ENCODE data around the gene SFI1.

DNA sequence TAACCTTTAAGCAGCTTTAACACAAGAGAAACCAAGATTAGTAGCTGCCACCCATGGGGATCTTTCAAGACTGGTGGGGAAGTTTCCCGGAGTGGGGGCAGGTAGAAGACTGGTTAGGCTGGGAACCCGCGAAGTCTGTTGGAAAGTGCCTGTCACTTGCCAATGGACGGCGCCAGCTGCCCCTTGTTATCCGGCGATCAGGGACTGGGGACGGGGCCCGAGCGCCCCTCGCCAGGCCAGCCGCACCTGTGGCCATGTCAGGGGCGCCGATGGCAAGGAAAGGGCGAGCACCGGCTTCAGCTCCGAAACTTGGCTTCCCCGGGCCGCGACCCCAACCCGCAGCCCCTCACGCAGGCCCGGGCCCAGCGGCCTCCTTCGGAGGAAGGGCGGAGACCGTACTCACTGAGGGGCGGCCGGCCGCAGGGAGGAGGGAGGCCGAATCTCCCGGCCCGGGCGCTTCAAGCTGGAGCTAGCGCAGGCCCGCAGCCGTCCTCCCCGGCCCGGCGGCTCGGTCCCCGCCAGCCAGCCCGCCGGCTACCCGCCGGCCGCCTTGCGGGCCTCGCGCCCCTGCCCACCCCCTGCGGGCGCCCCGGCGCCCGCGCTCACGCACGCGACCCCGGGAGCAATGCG lies 7.2 kb upstream of the SFI1 start:
- TF ChIP-seq EZH2phosphoT487 (IDR thresholded peaks at IDR 0.05; ENCODE audit: borderline replicate concordance): no peak
- TF ChIP-seq, protein P1, sequence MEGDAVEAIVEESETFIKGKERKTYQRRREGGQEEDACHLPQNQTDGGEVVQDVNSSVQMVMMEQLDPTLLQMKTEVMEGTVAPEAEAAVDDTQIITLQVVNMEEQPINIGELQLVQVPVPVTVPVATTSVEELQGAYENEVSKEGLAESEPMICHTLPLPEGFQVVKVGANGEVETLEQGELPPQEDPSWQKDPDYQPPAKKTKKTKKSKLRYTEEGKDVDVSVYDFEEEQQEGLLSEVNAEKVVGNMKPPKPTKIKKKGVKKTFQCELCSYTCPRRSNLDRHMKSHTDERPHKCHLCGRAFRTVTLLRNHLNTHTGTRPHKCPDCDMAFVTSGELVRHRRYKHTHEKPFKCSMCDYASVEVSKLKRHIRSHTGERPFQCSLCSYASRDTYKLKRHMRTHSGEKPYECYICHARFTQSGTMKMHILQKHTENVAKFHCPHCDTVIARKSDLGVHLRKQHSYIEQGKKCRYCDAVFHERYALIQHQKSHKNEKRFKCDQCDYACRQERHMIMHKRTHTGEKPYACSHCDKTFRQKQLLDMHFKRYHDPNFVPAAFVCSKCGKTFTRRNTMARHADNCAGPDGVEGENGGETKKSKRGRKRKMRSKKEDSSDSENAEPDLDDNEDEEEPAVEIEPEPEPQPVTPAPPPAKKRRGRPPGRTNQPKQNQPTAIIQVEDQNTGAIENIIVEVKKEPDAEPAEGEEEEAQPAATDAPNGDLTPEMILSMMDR (IDR thresholded peaks at IDR 0.05 in 2 of 3, conservative IDR thresholded peaks at IDR 0.05 in 1 of 3; ENCODE audit: borderline replicate concordance in 1 of 3, insufficient read depth in 1 of 3, low read depth in 2 of 3, low read length in 2 of 3): no peak

Data from HCT116 (cell line).